ENCODE results near the gene CHRNB1.
A peak's percentile ranks its signal among the peaks of the same experiment; 100 is the strongest.

CHRNB1 gene

GRCh38 chr17:7483255-7484066 lies 38.6 kb downstream of the CHRNB1 start:
- Histone ChIP-seq H3K4me3 (ENCODE audit: low read depth in 1 of 2, low read length in 2 of 2) (peak overlapping the region; percentile 61 to 70), H3K4me2 (ENCODE audit: insufficient read depth, low read length) (peak overlapping the region; percentile 70), H3K27ac (ENCODE audit: low read length) (peak overlapping the region; percentile 100), H3K4me1 (ENCODE audit: insufficient read depth, low read length) (peaks cover 55% of the 10 kb centered on the region), H4K20me1 (ENCODE audit: insufficient read depth, low read length) (peaks cover 36% of the 10 kb centered on the region), H3K9ac (ENCODE audit: low read depth, low read length) (peak overlapping the region; percentile 98), H3K36me3 (ENCODE audit: insufficient read depth, low read length) (peaks cover 16% of the 10 kb centered on the region), H2AFZ (ENCODE audit: low read depth, low read length) (peak overlapping the region; percentile 87), H3K79me2 (ENCODE audit: insufficient read depth, low read length) (peaks cover 60% of the 10 kb centered on the region), H3K9me3 (ENCODE audit: insufficient read depth, low read length, severe bottlenecking) (no peaks in the 10 kb centered on the region), H3K27me3 (ENCODE audit: insufficient read depth, low read length, poor library complexity) (no peaks in the 10 kb centered on the region)
- peak; percentile 94 for DNase-seq
- no peak for TF ChIP-seq CTCF (IDR thresholded peaks at IDR 0.05; ENCODE audit: borderline replicate concordance, extremely low read depth, low read length, poor library complexity, severe bottlenecking)
- no peak for TF ChIP-seq EZH2 (IDR thresholded peaks at IDR 0.05; ENCODE audit: borderline replicate concordance, low read depth, low read length, severe bottlenecking)
- peak; percentile 65 for ATAC-seq (ENCODE audit: insufficient read depth, low read depth)

- Histone ChIP-seq H3K4me3 (ENCODE audit: low read depth in 1 of 2, low read length in 2 of 2) (peak within 1 kb of the TSS; percentile 70 to 85), H3K79me2 (ENCODE audit: insufficient read depth, low read length) (peaks cover 60% of the 10 kb centered on the region), H4K20me1 (ENCODE audit: insufficient read depth, low read length) (peaks cover 39% of the 10 kb centered on the region), H3K4me1 (ENCODE audit: insufficient read depth, low read length) (peaks cover 59% of the 10 kb centered on the region), H3K36me3 (ENCODE audit: insufficient read depth, low read length) (peaks cover 21% of the 10 kb centered on the region), H3K4me2 (ENCODE audit: insufficient read depth, low read length) (peak within 1 kb of the TSS; percentile 80), H3K9me3 (ENCODE audit: insufficient read depth, low read length, severe bottlenecking) (no peaks in the 10 kb centered on the region), H3K27ac (ENCODE audit: low read length) (peak within 1 kb of the TSS; percentile 100), H3K27me3 (ENCODE audit: insufficient read depth, low read length, poor library complexity) (no peaks in the 10 kb centered on the region), H3K9ac (ENCODE audit: low read depth, low read length) (peak within 1 kb of the TSS; percentile 98), H2AFZ (ENCODE audit: low read depth, low read length) (peak within 1 kb of the TSS; percentile 87)
- ATAC-seq (ENCODE audit: insufficient read depth, low read depth) (peak; percentile 66), DNase-seq (peak; percentile 97)
- no peak for TF ChIP-seq EZH2 (IDR thresholded peaks at IDR 0.05; ENCODE audit: borderline replicate concordance, low read depth, low read length, severe bottlenecking)
- TF ChIP-seq CTCF (IDR thresholded peaks at IDR 0.05; ENCODE audit: borderline replicate concordance, extremely low read depth, low read length, poor library complexity, severe bottlenecking): no peak
These were observed 39.4 kb downstream of the CHRNB1 start, which contains the start of gene POLR2A for GRCh38 chr17:7484067-7484918. TSS of gene POLR2A (plus strand) at chr17:7484366.

- peak overlapping the region; percentile 80 for H3K4me2 ChIP-seq (ENCODE audit: insufficient read depth, low read length)
- TF ChIP-seq EZH2 (IDR thresholded peaks at IDR 0.05; ENCODE audit: borderline replicate concordance, low read depth, low read length, severe bottlenecking): no peak
- TF ChIP-seq CTCF (IDR thresholded peaks at IDR 0.05; ENCODE audit: borderline replicate concordance, extremely low read depth, low read length, poor library complexity, severe bottlenecking): peak; percentile 40
- H3K9ac ChIP-seq (ENCODE audit: low read depth, low read length): peak overlapping the region; percentile 98
- H3K27ac ChIP-seq (ENCODE audit: low read length): peak overlapping the region; percentile 100
- peak overlapping the region; percentile 70 to 85 for H3K4me3 ChIP-seq (ENCODE audit: low read depth in 1 of 2, low read length in 2 of 2)
- H3K36me3 ChIP-seq (ENCODE audit: insufficient read depth, low read length): peaks cover 27% of the 10 kb centered on the region
- peaks cover 61% of the 10 kb centered on the region for H3K79me2 ChIP-seq (ENCODE audit: insufficient read depth, low read length)
- H3K4me1 ChIP-seq (ENCODE audit: insufficient read depth, low read length): peaks cover 60% of the 10 kb centered on the region
- H2AFZ ChIP-seq (ENCODE audit: low read depth, low read length): peak overlapping the region; percentile 72
- no peaks in the 10 kb centered on the region for H3K27me3 ChIP-seq (ENCODE audit: insufficient read depth, low read length, poor library complexity)
- peaks cover 45% of the 10 kb centered on the region for H4K20me1 ChIP-seq (ENCODE audit: insufficient read depth, low read length)
- no peaks in the 10 kb centered on the region for H3K9me3 ChIP-seq (ENCODE audit: insufficient read depth, low read length, severe bottlenecking)
- ATAC-seq (ENCODE audit: insufficient read depth, low read depth) (peak; percentile 53; the same call in 2 of the 3 replicates), DNase-seq (no peak)
These were observed 40.1 kb downstream of the CHRNB1 start for GRCh38 chr17:7484919-7485377.
